Measurements from ENCODE around the gene GMPR2.

GMPR2 gene

GRCh38 chr14:24226473-24226872 lies 6.3 kb upstream of the GMPR2 start:
- Histone ChIP-seq H3K9me3 (ENCODE audit: insufficient read depth, low read length, severe bottlenecking) (no peaks in the 10 kb centered on the region), H3K4me3 (ENCODE audit: low read depth in 1 of 2, low read length in 2 of 2) (no peak overlapping the region), H3K79me2 (ENCODE audit: insufficient read depth, low read length) (peaks cover 81% of the 10 kb centered on the region), H4K20me1 (ENCODE audit: insufficient read depth, low read length) (peaks cover 4% of the 10 kb centered on the region; the same call in 1 of the 2 replicates), H3K4me2 (ENCODE audit: insufficient read depth, low read length) (no peak overlapping the region), H3K4me1 (ENCODE audit: insufficient read depth, low read length) (peaks cover 16% of the 10 kb centered on the region), H3K27me3 (ENCODE audit: insufficient read depth, low read length, poor library complexity) (no peaks in the 10 kb centered on the region), H3K36me3 (ENCODE audit: insufficient read depth, low read length) (peaks cover 12% of the 10 kb centered on the region), H2AFZ (ENCODE audit: low read depth, low read length) (no peak overlapping the region), H3K9ac (ENCODE audit: low read depth, low read length) (no peak overlapping the region), H3K27ac (ENCODE audit: low read length) (no peak overlapping the region)
- ATAC-seq (ENCODE audit: insufficient read depth, low read depth) = no peak
- TF ChIP-seq CTCF (IDR thresholded peaks at IDR 0.05; ENCODE audit: borderline replicate concordance, extremely low read depth, low read length, poor library complexity, severe bottlenecking) = no peak
- TF ChIP-seq EZH2 (IDR thresholded peaks at IDR 0.05; ENCODE audit: borderline replicate concordance, low read depth, low read length, severe bottlenecking) = no peak
- DNase-seq = no peak

- no peak overlapping the region for H3K9ac ChIP-seq (ENCODE audit: low read depth, low read length)
- no peak overlapping the region for H3K4me2 ChIP-seq (ENCODE audit: insufficient read depth, low read length)
- H4K20me1 ChIP-seq (ENCODE audit: insufficient read depth, low read length) = peaks cover 4% of the 10 kb centered on the region; the same call in 1 of the 2 replicates
- peaks cover 14% of the 10 kb centered on the region for H3K36me3 ChIP-seq (ENCODE audit: insufficient read depth, low read length)
- no peaks in the 10 kb centered on the region for H3K27me3 ChIP-seq (ENCODE audit: insufficient read depth, low read length, poor library complexity)
- peaks cover 87% of the 10 kb centered on the region for H3K79me2 ChIP-seq (ENCODE audit: insufficient read depth, low read length)
- TF ChIP-seq EZH2 (IDR thresholded peaks at IDR 0.05; ENCODE audit: borderline replicate concordance, low read depth, low read length, severe bottlenecking) (no peak), CTCF (IDR thresholded peaks at IDR 0.05; ENCODE audit: borderline replicate concordance, extremely low read depth, low read length, poor library complexity, severe bottlenecking) (no peak)
- DNase-seq = no peak
- no peak overlapping the region for H3K27ac ChIP-seq (ENCODE audit: low read length)
- H3K4me3 ChIP-seq (ENCODE audit: low read depth in 1 of 2, low read length in 2 of 2) = no peak overlapping the region
- ATAC-seq (ENCODE audit: insufficient read depth, low read depth) = no peak
- H3K4me1 ChIP-seq (ENCODE audit: insufficient read depth, low read length) = peaks cover 28% of the 10 kb centered on the region
- H2AFZ ChIP-seq (ENCODE audit: low read depth, low read length) = no peak overlapping the region
- no peaks in the 10 kb centered on the region for H3K9me3 ChIP-seq (ENCODE audit: insufficient read depth, low read length, severe bottlenecking)
Measured at GRCh38 chr14:24228902-24229301, 3.8 kb upstream of the GMPR2 start.

- Histone ChIP-seq H3K36me3 (ENCODE audit: insufficient read depth, low read length) (peaks cover 40% of the 10 kb centered on the region), H3K27me3 (ENCODE audit: insufficient read depth, low read length, poor library complexity) (no peaks in the 10 kb centered on the region), H3K79me2 (ENCODE audit: insufficient read depth, low read length) (peaks cover 83% of the 10 kb centered on the region), H2AFZ (ENCODE audit: low read depth, low read length) (peak overlapping the region; percentile 80), H3K4me1 (ENCODE audit: insufficient read depth, low read length) (peaks cover 42% of the 10 kb centered on the region), H3K4me2 (ENCODE audit: insufficient read depth, low read length) (peak overlapping the region; percentile 99), H3K27ac (ENCODE audit: low read length) (peak overlapping the region; percentile 89), H3K4me3 (ENCODE audit: low read depth in 1 of 2, low read length in 2 of 2) (peak overlapping the region; percentile 52 to 75), H3K9ac (ENCODE audit: low read depth, low read length) (peak overlapping the region; percentile 67), H3K9me3 (ENCODE audit: insufficient read depth, low read length, severe bottlenecking) (no peaks in the 10 kb centered on the region), H4K20me1 (ENCODE audit: insufficient read depth, low read length) (peaks cover 4% of the 10 kb centered on the region; the same call in 1 of the 2 replicates)
- ATAC-seq (ENCODE audit: insufficient read depth, low read depth) = no peak; the same call in 2 of the 3 replicates
- DNase-seq = no peak
- TF ChIP-seq EZH2 (IDR thresholded peaks at IDR 0.05; ENCODE audit: borderline replicate concordance, low read depth, low read length, severe bottlenecking) (no peak), CTCF (IDR thresholded peaks at IDR 0.05; ENCODE audit: borderline replicate concordance, extremely low read depth, low read length, poor library complexity, severe bottlenecking) (no peak)
Measured at GRCh38 chr14:24231263-24232120, 1.2 kb upstream of the GMPR2 start.
